OCI-LY3 (cell line): ENCODE measurements around the gene SH3GLB1.

Experiments used
- CTCF ChIP-seq: fragments of 200-600, 300-600 bp; sonication (generic); IDR thresholded peaks from 2 replicates; pipeline ENCODE4 v1.5.1; 2014; ENCODE audit warnings: antibody characterized with exemption, low read length, low read depth
- EZH2phosphoT487 ChIP-seq: fragments of 200-600 bp; shearing (Covaris generic); IDR thresholded peaks from 2 replicates; pipeline ENCODE4 v1.6.1; 2018; ENCODE audit warnings: antibody characterized with exemption, mixed run types, low read depth

- TF ChIP-seq CTCF (no peak), EZH2phosphoT487 (no peak)
Observed at GRCh38 chr1:86714159-86714558, 9.8 kb downstream of the SH3GLB1 start.
